H1 (cell line): ENCODE measurements around the gene ADGRL4. TPM values are rescaled to one million over a fixed set of nuclear protein-coding genes. Genes with fewer than 3 reads are reported as not detected.

Source experiments
- CTCF ChIA-PET: fragments of 300-600 bp; sonication (Branson Sonifier 250); formaldehyde crosslinking; loops from one replicate; lab custom pipeline; 2021; ENCODE audit not compliant: partially characterized antibody; lab: Charles Lee
- POLR2A ChIA-PET: fragments of 300-600 bp; sonication (Branson Sonifier 250); formaldehyde crosslinking; loops from one replicate; lab custom pipeline; 2021; ENCODE audit warnings: inconsistent platforms; ENCODE audit not compliant: partially characterized antibody; lab: Charles Lee
- DNase-seq, 2 experiments: peaks; one replicate each; pipeline versions ENCODE4 v3.0.0 to v3.0.0-alpha.2; 2010 to 2022; ENCODE audit warnings: low spot score in 2 of 2, low read depth in 1 of 2, mixed read lengths in 1 of 2
- FAIRE-seq: peaks from 2 replicates; lab custom pipeline; 2011; peaks lifted over from hg19 to GRCh38; lab: Jason Lieb, UNC
- H2AFZ ChIP-seq: 2 replicates; pipeline ENCODE4 v1.8.1; 2012; ENCODE audit warnings: low read length, inconsistent platforms
- H2AK5ac ChIP-seq: 2 replicates; pipeline ENCODE4 v1.6.1; 2013; ENCODE audit warnings: low read depth, low read length
- H2BK120ac ChIP-seq: replicated peaks from 2 replicates; pipeline ENCODE3; 2013; ENCODE audit warnings: low read depth, low read length, inconsistent platforms
- H2BK12ac ChIP-seq: 2 replicates; pipeline ENCODE4 v1.6.1; 2013; ENCODE audit warnings: low read depth, low read length
- H2BK15ac ChIP-seq: 2 replicates; pipeline ENCODE4 v1.6.1; 2013; ENCODE audit warnings: low read length
- H2BK20ac ChIP-seq: 2 replicates; pipeline ENCODE4 v1.6.1; 2013; ENCODE audit warnings: low read length
- H2BK5ac ChIP-seq: 2 replicates; pipeline ENCODE4 v1.6.1; 2013; ENCODE audit warnings: low read depth, low read length
- H3K14ac ChIP-seq: 2 replicates; pipeline ENCODE4 v1.6.1; 2013; ENCODE audit warnings: inconsistent platforms; ENCODE audit not compliant: insufficient read length
- H3K18ac ChIP-seq: 2 replicates; pipeline ENCODE4 v1.6.1; 2013; ENCODE audit warnings: low read length; ENCODE audit errors: extremely low read depth
- H3K23ac ChIP-seq: 2 replicates; pipeline ENCODE4 v1.6.1; 2013; ENCODE audit warnings: inconsistent platforms; ENCODE audit not compliant: insufficient read length
- H3K23me2 ChIP-seq: 2 replicates; pipeline ENCODE4 v1.6.1; 2013; ENCODE audit warnings: low read depth, low read length
- H3K27ac ChIP-seq: 2 replicates; pipeline ENCODE4 v1.6.1; 2011; ENCODE audit warnings: low read depth, low read length, inconsistent platforms
- H3K27me3 ChIP-seq, 4 experiments: replicated peaks in 1 of 4; 1 replicate in 1 of 4; 2 replicates in 3 of 4; pipeline versions ENCODE4 v1.6.1 to v1.8.1; 2011 to 2013; ENCODE audit warnings: low read length in 3 of 4, mild to moderate bottlenecking in 3 of 4, inconsistent platforms in 2 of 4, mixed read lengths in 2 of 4, moderate library complexity in 1 of 4; ENCODE audit not compliant: control insufficient read depth in 3 of 4, insufficient read depth in 3 of 4; ENCODE audit errors: extremely low read depth in 1 of 4
- H3K36me3 ChIP-seq, 4 experiments: 2 replicates each; pipeline versions ENCODE4 v1.6.1 to v1.8.1; 2011 to 2013; ENCODE audit warnings: mild to moderate bottlenecking in 4 of 4, low read length in 3 of 4, moderate library complexity in 2 of 4, control low read depth in 1 of 4, inconsistent platforms in 1 of 4; ENCODE audit not compliant: insufficient read depth in 4 of 4, control insufficient read depth in 2 of 4
- H3K4ac ChIP-seq: replicated peaks from 2 replicates; pipeline ENCODE3; 2013; ENCODE audit warnings: low read length, low read depth, mixed read lengths, inconsistent platforms; ENCODE audit not compliant: insufficient read length
- H3K4me1 ChIP-seq, 4 experiments: replicated peaks in 1 of 4; 1 replicate in 1 of 4; 2 replicates in 3 of 4; pipeline versions ENCODE4 v1.6.1 to v1.8.1; 2011 to 2013; ENCODE audit warnings: low read length in 3 of 4, inconsistent platforms in 2 of 4, mixed read lengths in 1 of 4; ENCODE audit not compliant: insufficient read depth in 4 of 4, control insufficient read depth in 3 of 4
- H3K4me2 ChIP-seq, 2 experiments: 2 replicates each; pipeline versions ENCODE4 v1.6.1 to v1.8.1; 2011 to 2013; ENCODE audit warnings: low read depth in 2 of 2, low read length in 2 of 2, control low read depth in 1 of 2, inconsistent platforms in 1 of 2, mild to moderate bottlenecking in 1 of 2; ENCODE audit not compliant: insufficient read depth in 1 of 2
- H3K4me3 ChIP-seq, 4 experiments: fragments of 200-600, 300-600 bp in 1 of 4; sonication (generic), shearing (Covaris generic), sonication (Bioruptor Twin) in 1 of 4; 2 replicates each; pipeline versions ENCODE4 v1.5.1 to v1.8.1; 2011 to 2016; ENCODE audit warnings: low read length in 4 of 4, low read depth in 3 of 4, control low read depth in 2 of 4, inconsistent platforms in 2 of 4, mild to moderate bottlenecking in 2 of 4, mixed read lengths in 1 of 4, moderate library complexity in 1 of 4; ENCODE audit not compliant: insufficient read depth in 2 of 4; ENCODE audit errors: extremely low read depth in 1 of 4
- H3K56ac ChIP-seq: replicated peaks from 2 replicates; pipeline ENCODE3; 2013; ENCODE audit warnings: low read depth, mild to moderate bottlenecking, mixed read lengths, low read length, inconsistent platforms; ENCODE audit not compliant: insufficient read length
- H3K79me1 ChIP-seq: 2 replicates; pipeline ENCODE4 v1.6.1; 2013; ENCODE audit warnings: low read depth, low read length, control low read depth
- H3K79me2 ChIP-seq, 2 experiments: 2 replicates each; pipeline versions ENCODE4 v1.6.1 to v1.8.1; 2012 to 2013; ENCODE audit warnings: low read length in 2 of 2, mild to moderate bottlenecking in 2 of 2, inconsistent platforms in 1 of 2; ENCODE audit not compliant: insufficient read depth in 2 of 2, control insufficient read depth in 1 of 2
- H3K9ac ChIP-seq, 4 experiments: replicated peaks in 1 of 4; 1 replicate in 1 of 4; 2 replicates in 3 of 4; pipeline versions ENCODE4 v1.6.1 to v1.8.1; 2011 to 2013; ENCODE audit warnings: low read depth in 3 of 4, low read length in 3 of 4, control low read depth in 2 of 4, mild to moderate bottlenecking in 2 of 4, moderate library complexity in 2 of 4, inconsistent platforms in 1 of 4; ENCODE audit errors: extremely low read depth in 1 of 4
- H3K9me3 ChIP-seq, 2 experiments: 2 replicates each; pipeline versions ENCODE4 v1.6.1 to v1.8.1; 2012 to 2013; ENCODE audit warnings: mild to moderate bottlenecking in 2 of 2, moderate library complexity in 2 of 2, control low read depth in 1 of 2, inconsistent platforms in 1 of 2, low read depth in 1 of 2, low read length in 1 of 2, mixed read lengths in 1 of 2; ENCODE audit not compliant: insufficient read depth in 2 of 2
- H4K20me1 ChIP-seq, 2 experiments: replicated peaks in 1 of 2; 2 replicates each; pipeline versions ENCODE3 to v1.8.1; 2011 to 2013; ENCODE audit warnings: inconsistent platforms in 2 of 2, low read length in 2 of 2, mild to moderate bottlenecking in 1 of 2; ENCODE audit not compliant: insufficient read depth in 2 of 2, control insufficient read depth in 1 of 2
- H4K5ac ChIP-seq: 2 replicates; pipeline ENCODE4 v1.6.1; 2013; ENCODE audit warnings: low read length, low read depth, mixed read lengths, inconsistent platforms; ENCODE audit not compliant: insufficient read length
- H4K8ac ChIP-seq: 2 replicates; pipeline ENCODE4 v1.8.0; 2013; ENCODE audit warnings: mild to moderate bottlenecking, moderate library complexity, low read length, inconsistent platforms; ENCODE audit not compliant: insufficient read depth; ENCODE audit errors: extremely low read depth
- H4K91ac ChIP-seq: replicated peaks from 2 replicates; pipeline ENCODE3; 2013; ENCODE audit warnings: low read length, mixed read lengths, inconsistent platforms; ENCODE audit not compliant: insufficient read length
- BACH1 ChIP-seq: IDR thresholded peaks from 2 replicates; pipeline ENCODE4 v1.6.1; 2012; ENCODE audit warnings: low read length, improper control_type of control experiment
- CBX8 ChIP-seq: fragments of 300-800, 300-1000 bp; sonication (generic); IDR thresholded peaks from 2 replicates; pipeline ENCODE4 v1.7.1; 2016; ENCODE audit warnings: low read depth, low read length, borderline replicate concordance
- CEBPB ChIP-seq: IDR thresholded peaks from 2 replicates; pipeline ENCODE4 v1.6.1; 2012; ENCODE audit warnings: low read depth, low read length
- CHD2 ChIP-seq: IDR thresholded peaks from 2 replicates; pipeline ENCODE4 v1.6.1; 2012; ENCODE audit warnings: low read length, improper control_type of control experiment
- CTBP2 ChIP-seq: IDR thresholded peaks from 2 replicates; pipeline ENCODE4 v1.7.0; 2011; ENCODE audit warnings: borderline replicate concordance, mild to moderate bottlenecking, moderate library complexity, mixed read lengths, low read length; ENCODE audit not compliant: insufficient read depth, insufficient read length
- GABPA ChIP-seq: IDR thresholded peaks from 2 replicates; pipeline ENCODE4 v1.6.1; 2011; ENCODE audit warnings: mild to moderate bottlenecking, low read length, moderate library complexity, borderline replicate concordance; ENCODE audit not compliant: insufficient read depth
- HDAC6 ChIP-seq: IDR thresholded peaks from one replicate; pipeline ENCODE4 v1.7.1; 2012; ENCODE audit warnings: low read depth, mild to moderate bottlenecking, inconsistent platforms, low read length, moderate library complexity
- KDM4A ChIP-seq: IDR thresholded peaks from one replicate; pipeline ENCODE4 v1.7.1; 2012; ENCODE audit warnings: low read depth, mild to moderate bottlenecking, moderate library complexity, low read length, inconsistent platforms; ENCODE audit not compliant: severe bottlenecking
- RBBP5 ChIP-seq: IDR thresholded peaks from 2 replicates; pipeline ENCODE4 v1.7.1; 2012; ENCODE audit warnings: low read depth, mild to moderate bottlenecking, inconsistent platforms, low read length, moderate library complexity, borderline replicate concordance
- SAP30 ChIP-seq: fragments of 300-600 bp; sonication (generic); IDR thresholded peaks from 2 replicates; pipeline ENCODE4 v1.7.1; 2012; ENCODE audit warnings: low read length, moderate library complexity, mild to moderate bottlenecking, inconsistent platforms; ENCODE audit not compliant: insufficient read depth, insufficient replicate concordance
- SIX5 ChIP-seq: IDR thresholded peaks from 2 replicates; pipeline ENCODE4 v1.6.1; 2011; ENCODE audit warnings: mild to moderate bottlenecking, low read depth, low read length
- SP4 ChIP-seq: IDR thresholded peaks from 2 replicates; pipeline ENCODE4 v1.6.1; 2012; ENCODE audit warnings: low read length, inconsistent platforms
- SUZ12 ChIP-seq: fragments of 200-600 bp; sonication (generic); IDR thresholded peaks from 2 replicates; pipeline ENCODE4 v1.6.1; 2012; ENCODE audit warnings: mild to moderate bottlenecking, inconsistent platforms, low read length, moderate library complexity, mixed read lengths
- WGBS, 2 experiments: shearing (Covaris generic) in 1 of 2; methylation state at CpG; one replicate each; pipeline versions ENCODE4 v1.1.6 to v1.1.7; 2013 to 2015; ENCODE audit warnings: low lambda C conversion rate in 2 of 2, mixed read lengths in 2 of 2, inconsistent platforms in 1 of 2, low coverage in 1 of 2, missing lambda C conversion rate in 1 of 2; ENCODE audit not compliant: insufficient replicate concordance in 2 of 2, insufficient coverage in 1 of 2, insufficient read length in 1 of 2; ENCODE audit errors: extremely low coverage in 1 of 2, missing lambda C conversion rate in 1 of 2; 5-methylcytosine and 5-hydroxymethylcytosine counted together
- polyA plus RNA-seq, 7 experiments: library from polyadenylated mRNA; depleted of rRNA in 3 of 7; stranded (reverse) in 5 of 7; unstranded in 2 of 7; fragments of >200 nt in 5 of 7; fragments of 200-250 nt in 2 of 7; gene quantifications; 1 replicate in 5 of 7; 2 replicates in 1 of 7; 4 replicates in 1 of 7; pipeline versions ENCODE4 v1.2.1 to v1.2.3, GENCODE V29; 2011 to 2013; ENCODE audit warnings: missing spikeins in 2 of 7, mixed read lengths in 2 of 7
- total RNA-seq: library from RNA; stranded (reverse); fragmentation: NEBNext Ultra II Directional; extraction: Animal tissue kit (Norgen Biotek cat#: 25700); gene quantifications from 2 replicates; pipeline ENCODE4 v1.2.1, GENCODE V29; 2021
- TF ChIP-seq, protein P1 (sequence below): IDR thresholded peaks from 2 replicates; pipeline ENCODE4 v1.6.1; 2012; ENCODE audit warnings: inconsistent platforms
- TF ChIP-seq, protein P2 (sequence below): IDR thresholded peaks from 2 replicates; pipeline ENCODE4 v1.6.1; 2011; ENCODE audit warnings: low read depth, mild to moderate bottlenecking, low read length; ENCODE audit not compliant: insufficient read depth

ADGRL4 gene
- total and polyA plus RNA-seq, 2 of the 8 experiments (the other 6 are each of a cell fraction or from before 2014, with no cell fraction given): 0.60 to 0.97 TPM

DNA sequence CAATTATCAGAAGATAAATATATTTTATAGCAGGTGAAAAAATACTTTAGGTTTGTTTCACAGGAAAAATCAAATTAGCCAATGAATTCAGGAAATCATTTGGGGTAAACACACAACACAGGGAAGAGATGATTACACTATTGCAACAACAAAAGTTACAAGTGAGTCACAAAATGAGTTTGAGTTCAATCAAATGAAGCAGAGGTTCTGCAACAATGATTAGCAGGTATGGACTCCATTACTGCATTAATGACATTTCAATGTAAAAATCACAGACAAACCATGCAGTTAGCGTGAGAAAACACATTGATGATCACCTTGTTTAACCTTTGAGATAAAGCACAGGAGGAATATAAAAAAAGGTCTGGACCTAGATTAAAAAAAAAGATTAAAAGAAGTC is 9.7 kb downstream of the ADGRL4 start:
- H3K9ac ChIP-seq: no peak overlapping the region
- H3K56ac ChIP-seq: no peak overlapping the region
- H2BK120ac ChIP-seq: no peak overlapping the region
- H4K91ac ChIP-seq: no peak overlapping the region
- no peak overlapping the region for H2BK15ac ChIP-seq
- H3K23me2 ChIP-seq: no peaks in the 10 kb centered on the region
- no peaks in the 10 kb centered on the region for H3K4me1 ChIP-seq
- no peak overlapping the region for H3K14ac ChIP-seq
- H3K79me2 ChIP-seq: no peaks in the 10 kb centered on the region
- no peak for FAIRE-seq
- H2BK12ac ChIP-seq: no peak overlapping the region
- no peak for DNase-seq
- H3K79me1 ChIP-seq: no peaks in the 10 kb centered on the region
- no peak overlapping the region for H3K4me2 ChIP-seq
- no peaks in the 10 kb centered on the region for H3K9me3 ChIP-seq
- H4K8ac ChIP-seq: no peak overlapping the region
- H3K4me3 ChIP-seq: no peak overlapping the region
- no peak overlapping the region for H4K5ac ChIP-seq
- no peak overlapping the region for H2AK5ac ChIP-seq
- ChIA-PET POLR2A (no interaction called here), CTCF (no interaction called here)
- H3K4ac ChIP-seq: no peak overlapping the region
- H3K18ac ChIP-seq: no peak overlapping the region
- 100% methylated on average over 1 of the region's 1 CpG; no CpG with 5 or more reads in 1 of the 2 experiments for WGBS, 2 experiments
- no peaks in the 10 kb centered on the region for H3K27me3 ChIP-seq
- H2AFZ ChIP-seq: no peak overlapping the region
- no peak overlapping the region for H2BK20ac ChIP-seq
- H3K27ac ChIP-seq: no peak overlapping the region
- no peaks in the 10 kb centered on the region for H4K20me1 ChIP-seq
- no peak overlapping the region for H3K23ac ChIP-seq
- no peaks in the 10 kb centered on the region for H3K36me3 ChIP-seq
- H2BK5ac ChIP-seq: no peak overlapping the region
- no peak for TF ChIP-seq SIX5
- TF ChIP-seq CHD2: no peak
- no peak for TF ChIP-seq CBX8
- TF ChIP-seq CEBPB: no peak
- TF ChIP-seq RBBP5: no peak
- no peak for TF ChIP-seq BACH1
- TF ChIP-seq SUZ12: no peak
- no peak for TF ChIP-seq SAP30
- TF ChIP-seq HDAC6: no peak
- no peak for TF ChIP-seq CTBP2
- TF ChIP-seq, protein P1, sequence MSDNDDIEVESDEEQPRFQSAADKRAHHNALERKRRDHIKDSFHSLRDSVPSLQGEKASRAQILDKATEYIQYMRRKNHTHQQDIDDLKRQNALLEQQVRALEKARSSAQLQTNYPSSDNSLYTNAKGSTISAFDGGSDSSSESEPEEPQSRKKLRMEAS: no peak
- TF ChIP-seq, protein P2, sequence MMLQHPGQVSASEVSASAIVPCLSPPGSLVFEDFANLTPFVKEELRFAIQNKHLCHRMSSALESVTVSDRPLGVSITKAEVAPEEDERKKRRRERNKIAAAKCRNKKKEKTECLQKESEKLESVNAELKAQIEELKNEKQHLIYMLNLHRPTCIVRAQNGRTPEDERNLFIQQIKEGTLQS: no peak
- TF ChIP-seq SP4: no peak
- no peak for TF ChIP-seq KDM4A
- no peak for TF ChIP-seq GABPA
